A673 (cell line): ENCODE results near the gene SCUBE2. TPM values are rescaled to one million over a fixed set of nuclear protein-coding genes. Genes with fewer than 3 reads are reported as not detected.

Experiments
- BruUV-seq: library from RNA; stranded (reverse); fragments of 400-500 nt; replicated peaks from 2 replicates; lab custom pipeline; 2021; lab: Mats Ljungman, UMichigan
- CTCF ChIA-PET: fragments of 300-600 bp; sonication (Branson Sonifier 250); formaldehyde crosslinking; loops from one replicate; lab custom pipeline; 2022; ENCODE audit warnings: antibody characterized with exemption; lab: Charles Lee
- POLR2A ChIA-PET: fragments of 300-600 bp; sonication (Branson Sonifier 250); formaldehyde crosslinking; loops from one replicate; lab custom pipeline; 2022; ENCODE audit warnings: antibody characterized with exemption; ENCODE audit not compliant: low non-redundant PET; lab: Charles Lee
- DNase-seq: peaks from one replicate; pipeline ENCODE4 v3.0.0-alpha.2; 2015; ENCODE audit warnings: low spot score
- H3K27ac ChIP-seq: fragments of 200-600 bp; sonication (generic); 2 replicates; pipeline ENCODE4 v1.5.1; 2016; ENCODE audit warnings: mixed run types, low read depth, mild to moderate bottlenecking, mixed read lengths, antibody characterized with exemption, low read length; ENCODE audit not compliant: poor library complexity, severe bottlenecking
- H3K27me3 ChIP-seq: fragments of 200-600 bp; sonication (generic); replicated peaks from 2 replicates; pipeline ENCODE4 v1.6.1; 2017; ENCODE audit warnings: mixed run types, low read depth, mild to moderate bottlenecking, mixed read lengths, antibody characterized with exemption, low read length; ENCODE audit not compliant: insufficient read depth, poor library complexity
- H3K36me3 ChIP-seq: fragments of 200-600 bp; sonication (generic); 2 replicates; pipeline ENCODE4 v1.6.1; 2016; ENCODE audit warnings: mixed run types, mild to moderate bottlenecking, mixed read lengths, antibody characterized with exemption, low read length; ENCODE audit not compliant: insufficient read depth, poor library complexity, severe bottlenecking
- H3K4me1 ChIP-seq: fragments of 200-600 bp; sonication (generic); 2 replicates; pipeline ENCODE4 v1.6.1; 2017; ENCODE audit warnings: mixed run types, mild to moderate bottlenecking, mixed read lengths, antibody characterized with exemption, low read length; ENCODE audit not compliant: insufficient read depth, poor library complexity, severe bottlenecking
- H3K4me3 ChIP-seq: fragments of 200-600 bp; sonication (generic); 2 replicates; pipeline ENCODE4 v1.5.1; 2016; ENCODE audit warnings: low read depth, mixed run types, mild to moderate bottlenecking, mixed read lengths, low read length; ENCODE audit not compliant: poor library complexity, severe bottlenecking
- H3K9me3 ChIP-seq: fragments of 200-600 bp; sonication (generic); 2 replicates; pipeline ENCODE4 v1.6.1; 2016; ENCODE audit warnings: mixed run types, low read depth, mild to moderate bottlenecking, mixed read lengths, antibody characterized with exemption, low read length; ENCODE audit not compliant: poor library complexity, severe bottlenecking
- EZH2 ChIP-seq: fragments of 200-600 bp; sonication (generic); IDR thresholded peaks from 2 replicates; pipeline ENCODE4 v1.6.1; 2017; ENCODE audit warnings: borderline replicate concordance, low read depth, mild to moderate bottlenecking, mixed read lengths, antibody characterized with exemption, low read length; ENCODE audit not compliant: poor library complexity, severe bottlenecking
- intact Hi-C: fragments of 100-400 bp; cut with micrococcal nuclease; formaldehyde crosslinking; loops from one replicate; pipeline ENCODE4 v1.10.0; 2022; ENCODE audit not compliant: unreplicated experiment
- total RNA-seq: library from RNA; stranded (reverse); gene quantifications from 2 replicates; pipeline ENCODE4 v1.2.3, GENCODE V29; 2021
- TF ChIP-seq, protein P1 (sequence below): fragments of 300-800, 200-600 bp; sonication (generic); conservative IDR thresholded peaks from 2 replicates; pipeline ENCODE4 v1.5.1; 2017; ENCODE audit warnings: low read depth, mild to moderate bottlenecking, antibody characterized with exemption, low read length, moderate library complexity, mixed read lengths

The SCUBE2 gene
- total RNA-seq, 1 experiment from 2014 or later: 1.4 TPM

DNA sequence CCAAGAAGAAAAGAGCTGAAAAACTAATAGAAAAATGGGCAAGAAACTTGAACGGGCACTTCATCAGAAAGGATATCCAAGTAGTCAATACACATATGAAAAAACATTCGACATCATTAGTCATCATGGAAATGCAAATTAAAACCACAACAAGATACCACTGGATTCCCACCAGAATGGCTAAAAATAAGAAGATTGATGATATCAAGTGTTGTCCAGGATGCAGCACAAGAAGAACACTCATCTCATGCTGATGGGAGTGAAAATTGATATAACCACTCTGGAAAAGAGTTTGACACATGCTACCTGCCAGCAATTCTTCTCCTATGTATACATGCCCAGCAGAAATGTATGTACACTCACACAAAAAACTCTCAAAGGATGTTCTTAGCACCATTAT is 26.9 kb upstream of the SCUBE2 start:
- Histone ChIP-seq H3K4me1 (no peaks in the 10 kb centered on the region), H3K36me3 (no peaks in the 10 kb centered on the region), H3K9me3 (no peaks in the 10 kb centered on the region), H3K27ac (no peak overlapping the region), H3K27me3 (no peaks in the 10 kb centered on the region), H3K4me3 (no peak overlapping the region)
- ChIA-PET POLR2A (no interaction called here), CTCF (no interaction called here)
- no TSS peak for BruUV-seq
- DNase-seq: no peak
- intact Hi-C loops: no loop called here
- TF ChIP-seq, protein P1, sequence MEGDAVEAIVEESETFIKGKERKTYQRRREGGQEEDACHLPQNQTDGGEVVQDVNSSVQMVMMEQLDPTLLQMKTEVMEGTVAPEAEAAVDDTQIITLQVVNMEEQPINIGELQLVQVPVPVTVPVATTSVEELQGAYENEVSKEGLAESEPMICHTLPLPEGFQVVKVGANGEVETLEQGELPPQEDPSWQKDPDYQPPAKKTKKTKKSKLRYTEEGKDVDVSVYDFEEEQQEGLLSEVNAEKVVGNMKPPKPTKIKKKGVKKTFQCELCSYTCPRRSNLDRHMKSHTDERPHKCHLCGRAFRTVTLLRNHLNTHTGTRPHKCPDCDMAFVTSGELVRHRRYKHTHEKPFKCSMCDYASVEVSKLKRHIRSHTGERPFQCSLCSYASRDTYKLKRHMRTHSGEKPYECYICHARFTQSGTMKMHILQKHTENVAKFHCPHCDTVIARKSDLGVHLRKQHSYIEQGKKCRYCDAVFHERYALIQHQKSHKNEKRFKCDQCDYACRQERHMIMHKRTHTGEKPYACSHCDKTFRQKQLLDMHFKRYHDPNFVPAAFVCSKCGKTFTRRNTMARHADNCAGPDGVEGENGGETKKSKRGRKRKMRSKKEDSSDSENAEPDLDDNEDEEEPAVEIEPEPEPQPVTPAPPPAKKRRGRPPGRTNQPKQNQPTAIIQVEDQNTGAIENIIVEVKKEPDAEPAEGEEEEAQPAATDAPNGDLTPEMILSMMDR: no peak
- TF ChIP-seq EZH2: no peak

DNA sequence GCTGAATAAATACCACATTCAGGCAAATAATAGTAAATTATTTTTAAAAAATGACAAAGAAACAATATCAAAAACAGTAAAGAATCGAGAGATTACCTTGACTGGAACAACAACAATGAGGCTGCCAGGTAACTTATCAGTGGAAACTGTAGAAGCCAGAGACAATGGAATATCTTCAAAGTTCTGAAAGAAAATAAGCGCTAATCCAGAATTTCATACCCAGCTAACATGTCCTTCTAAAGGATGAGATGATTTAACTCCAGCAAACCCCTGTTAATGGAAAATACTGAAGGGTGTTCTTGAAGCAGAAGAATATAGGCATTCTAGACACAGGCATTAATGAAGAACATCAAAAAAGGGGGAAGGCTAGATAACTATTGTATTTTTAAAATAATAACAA is 20.7 kb upstream of the SCUBE2 start:
- Histone ChIP-seq H3K27me3 (no peaks in the 10 kb centered on the region), H3K4me1 (no peaks in the 10 kb centered on the region), H3K9me3 (no peaks in the 10 kb centered on the region), H3K27ac (no peak overlapping the region), H3K4me3 (no peak overlapping the region), H3K36me3 (no peaks in the 10 kb centered on the region)
- ChIA-PET POLR2A (no interaction called here), CTCF (interaction anchor here (0.7 kb wide), 1 partner anchor 1447 kb away, joined by 3 read pairs; no protein-coding TSS in a partner anchor)
- BruUV-seq: no TSS peak
- intact Hi-C loops: no loop called here
- DNase-seq: no peak
- TF ChIP-seq EZH2: no peak
- TF ChIP-seq, protein P1: no peak

DNA sequence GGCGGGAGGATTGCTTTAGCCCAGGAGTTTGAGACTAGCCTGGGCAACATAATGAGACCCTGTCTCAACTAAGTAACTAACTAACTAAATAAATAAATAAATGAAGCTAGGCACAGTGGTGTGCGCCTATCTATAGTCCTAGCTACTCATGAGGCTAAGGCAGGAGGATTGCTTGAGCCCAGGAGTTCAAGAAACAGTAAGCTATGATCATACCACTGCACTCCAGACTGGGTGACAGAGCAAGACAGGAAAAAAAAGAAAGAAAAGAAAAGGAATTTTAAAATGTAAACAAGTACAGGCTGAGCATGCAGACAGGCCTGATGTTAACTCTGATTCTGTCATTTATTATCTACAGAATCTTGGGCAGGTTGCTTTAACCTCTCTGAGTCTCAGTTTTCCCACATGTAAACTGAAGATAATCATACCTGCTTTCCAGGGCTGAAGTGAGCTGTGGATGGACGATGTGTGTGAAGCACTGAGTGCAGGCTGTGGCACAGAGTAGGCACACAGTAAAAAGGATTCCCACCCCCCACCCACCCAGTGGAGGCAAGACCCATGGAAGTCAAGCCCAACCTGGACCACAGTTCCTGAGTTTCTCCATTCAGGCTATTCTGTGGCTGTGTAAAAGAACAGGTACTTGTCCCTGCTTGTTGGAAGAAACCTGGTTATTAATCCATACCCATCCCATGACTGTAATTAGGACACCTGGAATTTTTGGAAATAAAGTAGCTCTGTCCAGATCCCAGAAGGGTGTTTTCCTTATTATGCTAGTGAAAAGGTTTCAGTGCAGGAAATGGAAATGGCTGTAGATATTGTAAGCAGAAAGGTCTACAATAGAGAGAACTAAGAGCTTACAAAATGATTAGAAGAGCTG is 18.7 kb upstream of the SCUBE2 start:
- ChIA-PET POLR2A (no interaction called here), CTCF (no interaction called here)
- H3K36me3 ChIP-seq: no peaks in the 10 kb centered on the region
- no peak overlapping the region for H3K4me3 ChIP-seq
- no peaks in the 10 kb centered on the region for H3K4me1 ChIP-seq
- no peak overlapping the region for H3K27ac ChIP-seq
- no peak for TF ChIP-seq EZH2
- TF ChIP-seq, protein P1: no peak
- intact Hi-C loops: no loop called here
- no peaks in the 10 kb centered on the region for H3K27me3 ChIP-seq
- no peak for DNase-seq
- BruUV-seq: no TSS peak
- H3K9me3 ChIP-seq: no peaks in the 10 kb centered on the region
